Activated CD8-positive, alpha-beta T cell treated with anti-CD3 and anti-CD28 coated beads, Interleukin-2, amount 10 ng/mL, durations not matched to agents 7 days and 5 days (primary cell): ENCODE data around the gene BDNF. TPM values are rescaled to one million over a fixed set of nuclear protein-coding genes. Genes with fewer than 3 reads are reported as not detected.

Experiments used
- ATAC-seq: fragments of 150-1000 bp; cut with Tn5 transposase; one replicate; pipeline ENCODE4 v1.10.0; 2021; ENCODE audit warnings: moderate library complexity
- CTCF ChIA-PET: fragments of 350-600 bp; sonication (Branson Sonifier 250); formaldehyde crosslinking; loops from one replicate; lab custom pipeline; 2021; ENCODE audit warnings: antibody characterized with exemption; lab: Charles Lee
- POLR2A ChIA-PET: fragments of 350-600 bp; sonication (Branson Sonifier 250); formaldehyde crosslinking; loops from one replicate; lab custom pipeline; 2021; ENCODE audit warnings: antibody characterized with exemption; lab: Charles Lee
- DNase-seq: peaks from one replicate; pipeline ENCODE4 v3.0.0-alpha.2; 2020
- H3K27ac Mint-ChIP-seq: one replicate; pipeline ENCODE4 v1.8.0; 2021; ENCODE audit warnings: mild to moderate bottlenecking, mixed read lengths
- H3K27me3 Mint-ChIP-seq: one replicate; pipeline ENCODE4 v1.8.0; 2021; ENCODE audit warnings: low read depth, mixed read lengths
- H3K36me3 Mint-ChIP-seq: one replicate; pipeline ENCODE4 v1.8.0; 2021; ENCODE audit warnings: low read depth, mixed read lengths
- H3K4me1 Mint-ChIP-seq: one replicate; pipeline ENCODE4 v1.8.0; 2021; ENCODE audit warnings: low read depth, mixed read lengths
- H3K4me3 Mint-ChIP-seq: one replicate; pipeline ENCODE4 v1.8.0; 2021; ENCODE audit warnings: mild to moderate bottlenecking, mixed read lengths
- H3K9me3 Mint-ChIP-seq: one replicate; pipeline ENCODE4 v1.8.0; 2022; ENCODE audit warnings: mixed read lengths; ENCODE audit not compliant: insufficient read depth
- total RNA-seq, 2 experiments: library from RNA; stranded (reverse); gene quantifications; one replicate each; pipeline ENCODE4 v1.2.3, GENCODE V29; 2021

Gene BDNF
- total RNA-seq, 2 experiments from 2014 or later = not detected

GRCh38 chr11:27605422-27605821 lies 94.8 kb downstream of the BDNF start:
- H3K4me1 Mint-ChIP-seq = no peaks in the 10 kb centered on the region
- H3K4me3 Mint-ChIP-seq = no peak overlapping the region
- no peaks in the 10 kb centered on the region for H3K27me3 Mint-ChIP-seq
- ChIA-PET CTCF (no interaction called here), POLR2A (no interaction called here)
- H3K36me3 Mint-ChIP-seq = no peaks in the 10 kb centered on the region
- no peak for DNase-seq
- H3K27ac Mint-ChIP-seq = no peak overlapping the region
- ATAC-seq = no peak
- no peaks in the 10 kb centered on the region for H3K9me3 Mint-ChIP-seq

Other genes with a start within 250 kb of the BDNF start
- under 1 TPM in 1 of 2 experiments, not detected in 1; 0.05 TPM for gene LGR4, start 227.7 kb downstream of the BDNF start, total RNA-seq
- 10 to 100 TPM; 18.9 to 19.0 TPM for gene LIN7C, start 193.7 kb downstream of the BDNF start, total RNA-seq